GM12801 (cell line): ENCODE measurements around the gene VIPAS39.

Experiments used
- TF ChIP-seq, protein P1 (sequence below): IDR thresholded peaks from one replicate; pipeline ENCODE4 v1.5.1; 2011; ENCODE audit warnings: control low read depth; ENCODE audit not compliant: insufficient read length; ENCODE audit errors: extremely low read depth

VIPAS39 gene

DNA sequence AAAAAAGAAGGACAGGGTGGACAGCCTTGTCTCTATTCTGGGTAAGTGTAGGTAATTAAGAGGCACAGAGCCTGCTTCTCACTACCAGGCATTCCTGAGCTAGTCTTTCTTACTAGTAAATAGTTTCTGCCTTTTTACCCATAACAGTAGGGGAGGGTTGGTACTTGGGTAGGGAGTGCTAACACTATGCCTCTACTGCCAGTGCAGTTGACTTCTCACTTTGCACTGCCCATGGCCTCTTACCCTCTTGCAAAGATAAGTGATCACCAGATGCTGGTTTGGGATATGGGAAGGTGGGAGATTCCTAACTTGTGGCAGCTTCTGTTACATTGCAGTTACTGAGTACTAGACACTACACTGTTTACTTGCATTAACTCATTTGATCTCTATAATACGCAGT, 12.1 kb upstream of the VIPAS39 start:
- TF ChIP-seq, protein P1, sequence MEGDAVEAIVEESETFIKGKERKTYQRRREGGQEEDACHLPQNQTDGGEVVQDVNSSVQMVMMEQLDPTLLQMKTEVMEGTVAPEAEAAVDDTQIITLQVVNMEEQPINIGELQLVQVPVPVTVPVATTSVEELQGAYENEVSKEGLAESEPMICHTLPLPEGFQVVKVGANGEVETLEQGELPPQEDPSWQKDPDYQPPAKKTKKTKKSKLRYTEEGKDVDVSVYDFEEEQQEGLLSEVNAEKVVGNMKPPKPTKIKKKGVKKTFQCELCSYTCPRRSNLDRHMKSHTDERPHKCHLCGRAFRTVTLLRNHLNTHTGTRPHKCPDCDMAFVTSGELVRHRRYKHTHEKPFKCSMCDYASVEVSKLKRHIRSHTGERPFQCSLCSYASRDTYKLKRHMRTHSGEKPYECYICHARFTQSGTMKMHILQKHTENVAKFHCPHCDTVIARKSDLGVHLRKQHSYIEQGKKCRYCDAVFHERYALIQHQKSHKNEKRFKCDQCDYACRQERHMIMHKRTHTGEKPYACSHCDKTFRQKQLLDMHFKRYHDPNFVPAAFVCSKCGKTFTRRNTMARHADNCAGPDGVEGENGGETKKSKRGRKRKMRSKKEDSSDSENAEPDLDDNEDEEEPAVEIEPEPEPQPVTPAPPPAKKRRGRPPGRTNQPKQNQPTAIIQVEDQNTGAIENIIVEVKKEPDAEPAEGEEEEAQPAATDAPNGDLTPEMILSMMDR: no peak

DNA sequence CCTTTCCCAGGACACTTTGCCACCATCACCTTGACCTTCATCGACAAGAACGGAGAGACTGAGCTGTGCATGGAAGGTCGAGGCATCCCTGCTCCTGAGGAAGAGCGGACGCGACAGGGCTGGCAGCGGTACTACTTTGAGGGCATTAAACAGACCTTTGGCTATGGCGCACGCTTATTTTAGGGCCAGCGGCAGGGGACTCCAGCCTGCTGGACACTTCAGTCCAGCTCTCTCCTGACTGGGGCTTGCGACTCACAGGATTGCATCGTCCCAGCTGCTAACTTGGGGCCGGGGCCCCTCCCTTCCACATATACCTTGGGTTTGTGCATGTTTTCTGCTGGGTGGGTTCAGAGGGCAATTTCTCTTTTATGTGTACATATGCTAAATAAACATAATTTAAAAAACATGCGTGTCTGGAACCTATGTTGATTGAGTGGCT, 11.7 kb upstream of the VIPAS39 start:
- TF ChIP-seq, protein P1: no peak

DNA sequence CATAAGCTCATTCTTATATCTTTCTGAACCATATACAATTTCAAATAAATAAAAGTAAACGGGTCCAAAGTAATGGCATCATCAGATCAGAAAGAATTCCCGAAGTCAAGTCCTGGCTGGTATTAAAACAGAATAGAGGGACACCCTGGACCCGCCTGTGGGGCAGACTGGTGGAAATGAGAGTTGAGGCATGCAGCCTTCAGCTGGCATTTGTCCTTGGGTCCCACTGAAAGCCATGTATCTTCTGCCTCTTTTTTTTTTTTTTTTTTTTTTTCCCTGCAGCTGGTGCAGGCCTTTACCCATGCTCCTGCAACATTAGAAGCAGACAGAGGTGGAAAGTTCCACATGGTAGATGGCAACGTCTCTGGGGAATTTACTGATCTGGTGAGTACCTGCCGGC, 10.4 kb upstream of the VIPAS39 start:
- TF ChIP-seq, protein P1: no peak

DNA sequence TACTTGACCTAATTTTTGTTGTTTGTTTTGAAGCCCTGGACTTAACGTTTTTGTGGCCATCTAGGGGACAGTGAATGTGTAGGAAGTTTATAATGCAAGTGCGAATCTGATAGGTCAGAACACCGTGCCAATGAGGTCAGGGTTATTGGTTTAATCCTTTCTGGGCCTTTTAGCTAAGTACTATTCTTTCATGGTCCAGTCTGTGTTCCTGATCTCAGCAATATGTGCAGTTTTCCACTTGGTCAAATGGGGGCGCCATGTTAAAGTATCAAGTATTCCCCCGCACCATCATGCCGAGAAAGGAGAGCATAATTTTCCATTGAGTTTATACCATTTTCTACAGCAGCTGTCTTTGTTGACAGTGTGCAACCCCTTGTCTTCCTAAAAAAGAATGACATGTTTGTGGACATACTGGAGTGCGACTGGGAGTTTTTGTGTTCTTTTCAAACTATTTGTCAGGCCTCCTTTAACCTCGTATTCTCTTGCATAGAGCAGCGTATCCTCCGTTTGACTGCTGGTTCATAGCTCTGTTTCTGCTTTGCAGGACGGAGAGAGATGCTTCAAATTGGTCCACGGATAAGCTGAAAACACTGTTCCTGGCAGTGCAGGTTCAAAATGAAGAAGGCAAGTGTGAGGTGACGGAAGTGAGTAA, 1.8 kb upstream of the VIPAS39 start:
- TF ChIP-seq, protein P1: no peak

DNA sequence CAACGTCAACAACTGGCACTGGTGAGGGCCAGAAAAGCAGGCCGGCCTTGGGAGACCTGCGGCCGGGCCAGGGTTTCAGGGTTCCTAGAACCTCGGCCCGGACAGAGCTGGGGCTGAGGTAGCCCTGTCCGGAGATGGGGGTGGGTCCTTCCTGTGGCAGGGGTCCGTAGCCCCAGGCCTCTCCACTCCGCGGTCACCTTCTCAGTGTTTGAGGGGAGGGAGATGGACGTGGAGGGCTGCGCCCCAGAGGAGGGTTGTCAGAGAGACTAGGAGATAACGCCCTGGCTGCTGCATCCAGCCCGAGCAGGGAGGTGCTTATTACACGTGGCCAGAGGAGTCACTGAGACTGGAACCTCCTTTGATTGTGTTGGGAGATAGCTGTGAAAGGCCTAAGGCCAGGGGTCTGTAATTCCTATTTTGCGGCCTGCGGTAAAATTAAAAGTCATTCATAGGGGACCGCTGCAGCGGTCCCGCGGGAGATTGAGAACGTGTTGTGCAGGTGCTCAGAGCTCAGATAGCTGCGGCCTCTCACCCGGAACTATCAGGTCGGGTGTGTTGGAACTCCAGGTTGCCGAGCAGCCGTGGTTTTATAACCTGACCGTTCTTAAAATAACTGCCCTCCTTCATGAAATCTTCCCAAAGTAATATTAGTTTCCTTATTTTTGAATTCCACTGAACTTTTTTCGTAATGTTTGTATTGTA, 999 bp upstream of the VIPAS39 start:
- TF ChIP-seq, protein P1: no peak

DNA sequence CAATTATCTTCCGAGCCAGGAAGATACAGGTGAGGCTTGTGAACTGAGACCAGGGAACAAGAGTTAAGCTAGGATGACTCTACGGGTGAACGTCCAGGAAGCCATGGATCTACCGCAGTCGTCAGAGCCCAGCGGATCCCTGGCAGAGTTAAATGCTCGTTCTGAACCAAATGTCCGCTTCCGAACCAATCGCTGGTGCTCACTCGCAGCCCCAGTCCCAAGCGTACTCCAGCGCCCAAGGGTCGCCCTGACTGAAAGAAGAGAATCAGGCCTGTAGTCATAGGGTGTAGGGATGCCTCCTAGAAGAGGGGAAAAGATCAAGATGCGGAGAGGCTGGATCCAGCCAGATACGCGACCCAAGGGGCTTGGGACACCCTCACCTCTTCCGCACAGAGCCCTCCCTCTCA, 283 bp downstream of the VIPAS39 start:
- TF ChIP-seq, protein P1: no peak

DNA sequence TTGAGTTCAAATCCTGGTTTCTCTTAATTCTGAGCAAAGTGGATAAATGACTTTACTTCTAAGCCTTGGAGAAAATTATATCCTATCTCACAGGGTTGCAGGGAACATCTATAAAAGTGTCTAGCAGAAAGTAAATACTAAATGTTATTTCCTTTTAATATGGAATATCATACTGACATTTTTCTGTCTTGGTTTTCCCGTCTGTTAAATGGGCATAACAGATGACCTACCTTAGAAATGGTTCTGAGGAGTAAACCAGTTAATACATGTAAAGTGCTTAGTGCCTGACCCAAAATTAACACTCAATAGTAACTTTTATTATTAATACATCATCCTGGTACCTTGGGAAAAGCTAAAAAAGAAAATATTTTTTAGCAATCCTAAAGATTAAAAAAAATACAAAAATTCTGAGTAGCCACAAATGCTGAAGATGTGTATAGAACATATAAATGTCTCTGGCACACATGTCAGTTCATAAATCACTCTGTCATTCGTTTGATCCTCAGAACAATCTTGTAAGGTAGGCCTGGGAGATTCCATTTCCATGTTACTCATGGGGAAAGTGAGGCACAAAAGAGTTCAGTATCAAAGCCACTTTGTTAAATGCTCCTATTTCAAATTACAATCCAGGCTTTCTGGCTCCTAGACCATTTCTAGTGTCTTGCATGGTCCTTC, 1.3 kb downstream of the VIPAS39 start:
- TF ChIP-seq, protein P1: no peak
